ENCODE measurements around the gene TRIM47.

- TF ChIP-seq CTCF (conservative IDR thresholded peaks at IDR 0.05; ENCODE audit: low read depth, low read length) (no peak), EZH2 (IDR thresholded peaks at IDR 0.05; ENCODE audit: borderline replicate concordance, low read depth, low read length, poor library complexity, severe bottlenecking) (no peak)
These were observed 47.5 kb upstream of the TRIM47 start for GRCh38 chr17:75925912-75926311.

Data from A673 (cell line).